ENCODE data around the gene EPHB2. TPM values are rescaled to one million over a fixed set of nuclear protein-coding genes. Genes with fewer than 3 reads are reported as not detected.

The EPHB2 gene
- total RNA-seq, 1 donor from 2014 or later = 21.4 TPM

DNA sequence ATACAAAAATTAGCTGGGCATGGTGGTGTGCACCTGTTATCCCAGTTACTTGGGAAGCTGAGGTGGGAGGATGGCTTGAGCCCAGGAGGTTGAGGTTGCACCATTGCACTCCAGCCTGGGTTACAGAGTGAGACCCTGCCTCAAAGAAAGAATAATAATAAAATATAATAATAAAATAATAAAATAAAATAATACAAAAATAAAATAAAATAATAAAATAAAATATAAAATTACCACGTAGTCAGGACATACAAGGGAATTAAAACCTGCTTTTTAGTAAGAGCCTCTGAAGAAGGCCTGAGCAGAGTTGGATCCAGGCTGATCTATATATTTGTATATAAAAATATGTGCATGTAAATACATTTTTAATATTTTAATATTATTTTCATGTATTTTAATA lies 41.7 kb downstream of the EPHB2 start:
- no peak for DNase-seq

- DNase-seq = peak; percentile 68
Observed at GRCh38 chr1:22753481-22753971, 42.9 kb downstream of the EPHB2 start.

DNA sequence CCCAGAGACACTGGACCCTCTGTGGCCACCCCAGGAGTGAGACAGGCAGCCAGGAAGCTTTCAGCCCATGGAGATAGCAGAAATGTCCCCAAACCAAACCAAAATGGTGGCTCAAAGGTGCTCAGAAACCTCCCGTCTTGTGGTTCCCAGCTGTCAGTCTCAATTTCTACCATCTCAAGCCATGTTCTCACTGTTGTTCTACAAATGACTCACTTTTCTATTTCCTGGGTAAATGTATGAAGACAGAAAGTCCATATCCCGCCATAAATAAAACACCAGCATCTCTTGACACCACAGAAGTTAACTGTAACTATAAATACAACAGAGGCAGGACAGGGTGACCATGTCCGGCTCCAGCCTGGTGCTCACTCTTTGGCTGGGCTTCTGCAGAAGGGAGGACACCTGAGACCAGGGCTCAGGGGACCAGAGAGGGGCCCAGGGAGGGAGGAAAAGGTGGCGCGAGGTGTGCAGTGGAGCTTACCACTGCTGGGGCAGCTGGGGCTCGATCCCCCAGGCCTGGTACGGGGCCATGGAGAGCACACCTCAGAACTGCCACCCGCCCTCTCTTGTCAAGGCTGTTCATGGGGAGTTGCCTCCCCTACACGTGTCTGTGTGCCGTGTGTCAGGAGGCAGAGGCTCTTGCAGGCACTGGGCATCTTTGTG lies 43.6 kb downstream of the EPHB2 start:
- no peak for DNase-seq

- DNase-seq = no peak
Observed at GRCh38 chr1:22754824-22755223, 44.2 kb downstream of the EPHB2 start.

- DNase-seq = no peak
Observed at GRCh38 chr1:22755641-22756040, 45.0 kb downstream of the EPHB2 start.

GRCh38 chr1:22756125-22756735 lies 45.6 kb downstream of the EPHB2 start:
- DNase-seq = no peak

GRCh38 chr1:22760455-22760854 lies 49.8 kb downstream of the EPHB2 start:
- no peak for DNase-seq

DNA sequence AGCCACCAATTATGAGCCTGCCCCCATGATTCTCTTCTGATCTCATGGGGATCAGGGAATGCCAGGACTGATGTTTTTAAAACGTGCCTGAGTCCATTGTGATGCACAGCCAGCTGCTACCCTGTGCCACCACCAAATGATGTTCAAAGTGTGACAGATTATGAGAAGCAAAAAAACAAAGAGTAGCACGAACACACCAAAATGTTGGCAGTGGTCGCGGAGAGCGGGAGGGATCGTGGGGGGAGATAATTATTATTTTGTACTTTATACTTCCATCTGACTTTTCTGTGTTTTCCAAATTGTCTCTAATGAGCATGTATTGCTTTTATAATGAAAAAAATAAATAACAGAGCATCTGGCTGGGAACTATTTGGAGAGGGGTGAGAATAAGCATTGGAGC lies 50.5 kb downstream of the EPHB2 start:
- no peak for DNase-seq

DNA sequence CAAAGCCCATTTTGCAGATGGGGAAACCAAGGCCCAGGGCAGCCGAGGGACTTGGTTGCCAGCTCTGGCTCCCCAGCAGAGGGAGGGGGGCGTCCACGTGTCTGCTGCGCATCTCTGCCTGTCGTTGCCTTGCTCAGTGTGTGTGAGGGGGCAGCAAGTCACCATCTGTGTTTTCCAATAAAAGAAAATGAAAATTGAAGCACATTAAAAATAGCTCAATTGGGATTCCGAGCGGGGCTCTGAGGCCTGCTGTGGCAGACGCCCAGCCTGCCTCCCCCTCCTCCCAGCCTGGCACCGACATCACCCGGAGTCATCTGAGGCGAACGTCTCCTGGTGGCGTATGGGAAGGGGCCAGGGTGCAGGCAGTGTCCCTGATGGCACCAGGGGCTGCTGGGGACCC lies 51.2 kb downstream of the EPHB2 start:
- no peak for DNase-seq

DNA sequence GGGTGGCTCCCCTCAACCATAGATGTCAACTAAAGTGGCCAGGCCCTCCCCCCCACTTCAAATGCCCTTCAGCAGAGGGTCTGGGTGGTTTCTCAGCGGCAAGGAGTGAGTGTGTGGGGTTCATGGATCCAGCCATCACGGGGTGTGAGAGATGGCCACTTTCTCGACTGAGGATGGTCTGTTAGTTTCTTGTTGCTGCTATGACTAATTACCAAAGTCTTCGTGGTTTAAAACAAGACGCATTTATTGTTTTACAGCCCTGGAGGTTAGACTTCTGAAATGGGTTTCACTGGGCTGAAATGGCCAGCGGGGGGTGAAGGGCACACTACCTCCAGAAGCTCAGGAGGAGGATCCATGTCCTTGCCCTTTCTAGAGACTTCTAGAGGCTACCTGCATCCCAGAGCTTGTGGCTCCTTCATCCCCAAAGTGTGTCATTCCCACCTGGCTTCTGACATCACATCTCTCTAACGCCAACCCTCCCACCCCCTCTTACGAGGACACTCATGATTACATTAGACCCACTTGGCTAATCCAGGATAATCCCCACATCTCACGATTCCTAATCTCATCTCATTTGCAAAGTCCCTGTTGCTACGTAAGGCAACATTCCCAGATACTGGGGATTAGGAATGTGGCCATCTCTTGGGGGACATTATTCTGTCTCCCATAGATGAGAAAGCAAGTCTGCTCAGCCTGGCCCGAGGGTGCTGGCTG lies 53.0 kb downstream of the EPHB2 start:
- no peak for DNase-seq

GRCh38 chr1:22767852-22768251 lies 57.2 kb downstream of the EPHB2 start:
- no peak for DNase-seq

- no peak for DNase-seq
Observed at GRCh38 chr1:22769932-22770331, 59.3 kb downstream of the EPHB2 start.

GRCh38 chr1:22772014-22772413 lies 61.4 kb downstream of the EPHB2 start:
- DNase-seq = peak; percentile 87

- DNase-seq = peak; percentile 96
Observed at GRCh38 chr1:22773981-22774832, 63.6 kb downstream of the EPHB2 start.

GRCh38 chr1:22774833-22775182 lies 64.2 kb downstream of the EPHB2 start:
- DNase-seq = no peak

DNA sequence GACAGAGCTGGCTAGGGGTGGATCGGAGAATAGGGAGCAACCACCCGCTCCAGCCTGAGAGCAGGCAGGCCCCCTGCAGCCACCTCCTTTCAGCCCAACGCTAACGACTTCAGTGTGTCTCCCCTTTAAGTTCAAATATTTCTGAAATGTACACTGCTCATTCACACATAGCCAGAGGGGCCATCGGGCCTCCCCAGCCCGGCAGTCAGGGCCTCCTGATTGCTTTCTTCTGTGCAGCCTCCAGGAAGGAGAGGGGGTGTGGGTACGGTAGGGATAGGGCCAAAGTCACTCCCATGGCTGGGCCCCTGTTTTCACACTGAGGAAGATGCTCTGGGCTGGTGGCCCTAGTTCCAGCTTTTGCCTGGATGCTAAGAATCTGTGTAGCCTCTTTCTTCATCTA lies 64.8 kb downstream of the EPHB2 start:
- DNase-seq = no peak

DNA sequence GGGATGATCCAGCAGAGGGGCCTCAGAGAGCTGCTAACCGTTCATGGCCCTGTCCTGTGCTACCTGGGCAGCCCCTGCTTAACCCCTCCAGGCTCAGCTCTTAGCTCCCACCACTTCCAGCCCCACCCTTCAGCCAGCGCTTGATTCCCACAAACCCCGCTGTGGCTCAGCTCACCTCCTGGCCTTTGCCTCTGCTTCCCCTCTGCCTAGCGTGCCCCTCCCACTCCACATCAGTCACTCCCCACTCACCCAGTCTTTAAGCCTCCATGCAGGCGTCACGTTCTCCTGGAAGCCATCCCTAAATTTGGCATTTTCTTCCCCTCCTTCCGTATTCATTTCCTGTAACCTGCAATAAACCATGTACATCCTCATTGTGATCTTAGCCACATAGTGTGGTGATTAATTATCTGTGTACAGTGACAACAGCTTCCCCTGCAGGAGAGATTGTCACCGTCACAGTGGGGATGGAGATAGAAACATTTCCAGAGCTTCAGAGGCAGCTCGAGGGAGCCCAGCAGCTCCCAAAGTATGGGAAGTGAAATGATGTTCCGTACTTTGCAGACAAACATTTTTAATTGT lies 65.5 kb downstream of the EPHB2 start:
- no peak for DNase-seq

- DNase-seq = no peak
Observed at GRCh38 chr1:22777388-22778057, 66.9 kb downstream of the EPHB2 start.

GRCh38 chr1:22778408-22778807 lies 67.8 kb downstream of the EPHB2 start:
- no peak for DNase-seq

DNA sequence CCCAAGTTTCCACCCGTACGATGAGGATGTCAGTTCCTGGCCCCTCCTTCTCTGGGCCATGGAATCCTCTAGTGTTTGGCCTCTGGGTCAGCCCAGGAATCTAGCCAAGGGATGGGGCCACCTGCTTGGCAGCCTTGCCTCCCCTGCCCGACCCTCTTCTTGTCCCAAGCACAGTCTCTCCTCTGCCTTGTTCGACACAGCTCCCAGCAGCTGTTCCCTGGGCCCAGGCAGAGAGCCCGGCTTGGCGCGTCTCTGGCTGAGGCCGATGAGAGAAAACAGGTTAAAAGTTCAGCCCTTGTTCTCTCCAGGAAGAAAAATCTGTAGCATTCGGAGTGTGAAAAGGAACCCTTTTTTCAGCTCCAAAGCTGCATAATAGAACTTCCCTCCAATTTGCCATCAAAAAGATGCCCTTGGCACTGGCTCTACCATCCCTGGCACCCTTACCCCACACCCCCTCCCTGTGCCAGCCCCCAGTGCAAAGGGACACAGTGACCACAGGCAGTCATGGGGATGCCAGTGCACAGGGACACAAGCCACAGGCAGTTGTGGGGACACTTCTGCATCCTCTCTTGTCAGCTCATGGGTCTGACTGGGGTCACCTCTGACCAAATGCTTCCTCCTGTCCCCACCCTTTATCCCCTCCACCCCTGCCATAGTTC lies 68.4 kb downstream of the EPHB2 start:
- DNase-seq = peak; percentile 95

- DNase-seq = no peak
Observed at GRCh38 chr1:22780696-22781095, 70.1 kb downstream of the EPHB2 start.
